Amniotic epithelial cell (primary cell): ENCODE results near the gene SEPSECS.

Experiments
- DNase-seq: peaks from one replicate; pipeline ENCODE4 v3.0.0-alpha.2; 2010; ENCODE audit warnings: low read depth

SEPSECS gene

GRCh38 chr4:25155947-25156346 lies 4.3 kb downstream of the SEPSECS start:
- peak; percentile 20 for DNase-seq

DNA sequence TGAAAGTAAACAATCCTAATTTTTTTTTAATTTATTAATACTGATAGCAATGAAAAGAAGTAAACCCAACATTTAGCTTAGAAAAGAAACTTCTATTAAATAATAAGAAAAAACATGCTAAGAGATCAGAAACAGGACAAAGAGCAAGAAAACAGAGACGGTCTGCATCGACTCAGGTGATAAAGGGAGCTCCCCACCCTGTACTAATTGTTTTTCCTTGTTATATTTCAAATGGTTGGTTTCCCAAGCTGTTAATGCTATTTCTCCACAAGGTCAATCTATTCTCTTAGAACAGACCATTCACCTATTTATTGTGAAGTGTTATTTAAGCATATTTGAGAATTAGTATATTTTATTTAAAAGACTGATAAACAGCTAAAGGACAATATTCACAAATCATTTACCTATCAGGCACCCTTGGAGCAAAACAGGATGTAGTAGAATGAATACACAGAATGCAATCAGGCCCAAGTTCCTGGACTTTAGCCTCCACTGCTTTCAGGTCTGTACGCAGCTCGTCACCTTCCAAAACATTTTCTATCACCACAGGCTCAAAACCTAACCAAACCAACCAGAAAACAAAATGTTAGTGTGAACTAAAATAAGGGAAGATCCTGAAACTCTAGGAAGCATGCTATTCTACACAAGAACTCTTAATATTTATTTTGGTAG lies 5.5 kb downstream of the SEPSECS start:
- DNase-seq: no peak

DNA sequence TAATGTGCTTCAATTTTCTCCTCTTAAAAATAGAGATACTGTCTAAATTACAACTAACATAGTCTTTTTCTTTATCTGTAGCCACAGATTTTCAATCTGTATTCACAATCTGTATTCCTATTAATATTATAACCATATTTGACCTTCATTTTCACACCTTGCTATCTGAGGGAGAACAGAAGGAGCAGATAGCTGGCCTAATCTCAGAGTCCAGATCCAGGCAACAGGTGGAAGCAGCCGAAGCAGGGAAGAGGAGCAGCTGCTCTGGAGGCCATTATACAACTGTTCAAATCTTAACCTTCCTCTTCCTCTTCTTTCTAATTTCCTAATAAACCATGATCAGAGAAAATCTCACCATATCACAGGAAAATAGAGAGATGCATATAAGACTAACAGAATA lies 14.2 kb downstream of the SEPSECS start:
- no peak for DNase-seq

DNA sequence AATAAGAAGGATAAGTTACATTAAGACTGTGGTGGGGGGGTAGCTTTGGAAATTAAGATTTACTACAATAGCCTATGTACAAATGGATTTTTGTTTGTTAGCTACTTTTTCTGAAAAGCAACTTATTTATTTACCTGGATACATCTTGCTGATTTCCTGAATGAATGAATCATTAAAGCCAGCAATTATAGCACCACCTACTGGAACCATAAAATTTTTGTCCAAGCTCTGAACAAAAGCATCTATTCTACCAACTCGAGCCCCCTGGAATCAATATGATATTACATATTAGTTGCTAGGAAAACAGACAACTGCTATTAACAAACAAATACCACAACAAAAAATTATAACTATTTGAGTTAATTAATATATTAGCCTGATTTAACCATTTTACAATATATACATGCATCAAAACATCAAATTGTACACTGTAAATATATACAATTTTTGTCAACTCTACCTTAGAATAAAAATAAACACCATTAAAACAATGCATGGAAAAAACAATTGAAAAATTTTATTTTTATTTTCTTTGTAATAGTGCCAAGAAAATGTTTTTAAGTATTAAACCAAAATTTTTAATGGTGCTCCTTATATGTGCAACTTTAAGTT lies 15.3 kb downstream of the SEPSECS start:
- peak; percentile 36 for DNase-seq

GRCh38 chr4:25142468-25142867 lies 17.8 kb downstream of the SEPSECS start:
- no peak for DNase-seq

- DNase-seq: no peak
These were observed 18.7 kb downstream of the SEPSECS start for GRCh38 chr4:25141592-25141991.

DNA sequence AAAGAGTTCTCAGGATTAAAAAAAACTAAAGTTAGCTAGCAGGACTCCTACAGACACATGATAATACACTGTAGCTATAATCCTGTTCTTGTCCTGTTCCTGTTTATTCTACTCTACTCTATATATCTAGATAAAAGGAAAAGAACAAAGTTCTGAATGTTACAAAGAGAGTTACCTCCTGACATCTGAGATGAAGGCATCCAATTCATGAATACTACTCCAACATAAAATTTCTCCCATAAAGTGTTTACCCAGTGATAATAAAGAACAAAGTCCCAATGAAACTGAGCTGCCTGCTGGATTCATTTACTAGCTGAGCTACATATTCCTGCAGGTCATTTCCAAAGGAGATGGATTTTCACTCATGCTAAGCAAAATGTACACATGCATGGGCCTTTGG lies 27.1 kb downstream of the SEPSECS start:
- no peak for DNase-seq

- DNase-seq: no peak
These were observed 28.3 kb downstream of the SEPSECS start for GRCh38 chr4:25131926-25132325.

- DNase-seq: no peak
These were observed 28.9 kb downstream of the SEPSECS start for GRCh38 chr4:25131381-25131780.

DNA sequence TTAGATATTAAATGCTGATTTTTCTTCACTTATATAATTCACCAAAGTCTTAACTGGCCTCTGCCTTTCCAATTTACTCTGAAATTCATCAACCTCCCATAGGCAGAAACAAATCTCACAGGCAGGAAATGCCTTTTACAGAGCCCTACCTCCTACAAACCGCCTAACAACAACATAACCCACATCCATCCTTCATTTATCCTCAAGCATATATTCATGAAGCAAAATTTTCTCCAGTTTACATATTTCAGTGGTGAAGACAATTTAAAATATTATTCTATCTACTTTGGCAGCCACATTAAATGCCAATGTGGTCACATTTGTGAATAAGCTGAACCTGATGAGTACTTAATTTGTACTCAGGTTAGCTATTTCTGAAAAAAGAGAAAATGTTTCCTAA lies 30.3 kb downstream of the SEPSECS start:
- DNase-seq: peak; percentile 40

- no peak for DNase-seq
These were observed 31.6 kb downstream of the SEPSECS start for GRCh38 chr4:25128671-25129070.

GRCh38 chr4:25123236-25123635 lies 37.0 kb downstream of the SEPSECS start:
- no peak for DNase-seq

DNA sequence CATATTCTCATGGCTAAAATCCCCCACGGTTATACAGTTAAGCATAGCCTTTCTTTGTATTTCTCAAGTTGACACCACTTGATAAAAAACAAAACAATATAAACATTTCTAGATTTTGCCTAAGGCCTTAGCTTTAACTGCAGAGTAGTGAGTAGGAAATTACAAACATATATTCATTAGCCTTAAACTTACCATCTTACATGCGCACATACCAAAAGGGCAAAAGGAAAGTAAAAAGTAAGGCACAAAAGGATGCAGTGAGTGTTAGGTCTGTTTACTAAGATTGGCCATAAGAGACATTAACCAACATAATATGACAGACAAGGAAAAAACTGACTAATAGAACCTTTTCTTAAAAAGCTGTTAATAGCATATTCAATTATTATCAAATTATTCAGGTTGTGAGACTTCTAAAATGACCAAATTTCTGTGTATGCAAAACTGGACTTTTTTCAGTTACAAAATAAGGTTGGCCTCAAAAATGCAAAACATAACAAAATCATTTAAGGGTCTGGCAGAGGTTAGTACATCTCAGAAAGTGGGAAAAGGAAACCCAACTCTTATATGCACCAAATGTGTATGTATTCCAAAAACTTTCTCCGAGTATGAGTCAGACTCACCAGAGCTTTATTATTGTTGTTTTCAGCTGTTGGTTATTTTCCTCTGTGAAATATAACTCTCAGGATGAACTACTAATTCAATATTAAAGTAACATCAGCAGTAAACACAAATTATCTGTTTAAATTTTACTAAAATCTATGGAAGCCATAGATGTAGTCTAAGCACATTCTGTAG lies 39.9 kb downstream of the SEPSECS start:
- no peak for DNase-seq

DNA sequence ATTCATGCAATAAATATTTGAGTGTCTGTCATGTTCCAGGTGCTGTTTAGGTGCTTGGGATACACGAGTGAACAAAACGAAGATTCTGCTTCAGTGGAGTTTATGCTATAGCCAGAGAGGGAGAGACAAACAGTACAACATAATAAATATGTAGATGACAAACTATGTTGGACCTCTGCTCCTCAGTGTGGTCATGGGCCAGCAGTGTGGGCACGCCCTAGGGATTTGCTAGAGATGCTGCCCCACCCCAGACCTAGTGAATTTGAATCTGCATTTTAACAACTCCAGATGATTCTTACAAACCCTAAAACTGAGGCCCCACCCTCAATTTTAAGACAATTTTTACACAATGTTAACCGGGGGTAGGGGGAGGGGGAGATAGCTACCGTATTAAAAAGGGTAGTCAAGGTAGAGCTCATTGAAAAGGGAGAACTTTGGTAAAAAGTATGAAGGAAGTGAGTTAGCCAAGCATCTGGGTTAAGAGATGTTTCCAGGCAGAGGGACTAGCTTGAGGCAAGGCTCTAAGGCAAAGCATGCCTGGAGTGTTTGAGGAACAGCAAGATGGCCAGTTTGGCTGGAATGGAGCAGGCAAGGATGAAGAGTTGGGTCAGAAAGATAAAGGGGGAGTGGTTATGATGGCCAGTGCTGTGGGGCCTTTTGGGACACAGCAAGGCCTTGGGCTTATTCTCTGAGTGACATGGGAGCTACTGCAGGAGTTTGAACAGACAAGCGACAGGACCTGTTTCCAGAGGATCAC lies 42.4 kb downstream of the SEPSECS start:
- DNase-seq: no peak

DNA sequence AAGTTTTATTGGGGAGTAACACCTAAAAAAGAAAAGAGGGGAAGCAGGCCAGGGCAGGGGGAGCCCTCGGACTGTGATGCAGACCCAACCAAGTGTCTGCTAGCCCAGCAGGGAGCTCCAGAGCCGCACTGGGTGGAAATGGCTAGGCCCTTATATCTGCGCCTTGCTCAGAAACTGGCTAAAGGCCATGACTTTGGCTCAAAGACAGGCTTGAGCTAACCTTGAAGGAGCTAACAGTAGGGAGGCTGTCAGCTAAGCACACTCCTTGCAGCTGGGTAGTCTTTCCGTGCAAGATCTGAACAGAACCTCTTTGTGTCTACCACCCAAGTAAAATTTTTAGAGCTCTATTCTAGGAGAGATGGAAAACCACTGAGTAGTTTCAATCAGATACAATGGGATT lies 43.0 kb downstream of the SEPSECS start:
- DNase-seq: no peak

GRCh38 chr4:25113915-25114904 lies 46.0 kb downstream of the SEPSECS start:
- DNase-seq: peak; percentile 57

DNA sequence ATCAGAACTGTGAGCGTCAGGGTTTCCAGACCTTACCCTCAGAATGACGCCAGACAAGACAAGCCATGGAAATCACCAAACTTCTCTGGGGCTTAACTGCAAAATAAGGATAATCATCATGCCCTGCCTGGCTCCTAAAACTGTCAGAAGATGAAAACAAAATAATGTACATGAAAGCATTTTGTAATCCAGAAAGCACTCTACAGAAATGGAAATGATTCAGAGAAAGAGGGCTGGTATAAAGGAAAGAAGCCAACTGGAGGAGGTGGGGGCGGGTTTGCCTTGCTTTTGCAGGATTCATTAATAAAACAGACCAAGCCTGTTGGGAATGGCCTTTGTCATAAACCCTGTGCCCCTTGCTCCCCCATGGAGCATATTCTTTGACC lies 47.3 kb downstream of the SEPSECS start:
- peak; percentile 26 for DNase-seq

GRCh38 chr4:25112366-25112994 lies 47.8 kb downstream of the SEPSECS start:
- DNase-seq: peak; percentile 73

- no peak for DNase-seq
These were observed 48.5 kb downstream of the SEPSECS start for GRCh38 chr4:25111648-25112196.

DNA sequence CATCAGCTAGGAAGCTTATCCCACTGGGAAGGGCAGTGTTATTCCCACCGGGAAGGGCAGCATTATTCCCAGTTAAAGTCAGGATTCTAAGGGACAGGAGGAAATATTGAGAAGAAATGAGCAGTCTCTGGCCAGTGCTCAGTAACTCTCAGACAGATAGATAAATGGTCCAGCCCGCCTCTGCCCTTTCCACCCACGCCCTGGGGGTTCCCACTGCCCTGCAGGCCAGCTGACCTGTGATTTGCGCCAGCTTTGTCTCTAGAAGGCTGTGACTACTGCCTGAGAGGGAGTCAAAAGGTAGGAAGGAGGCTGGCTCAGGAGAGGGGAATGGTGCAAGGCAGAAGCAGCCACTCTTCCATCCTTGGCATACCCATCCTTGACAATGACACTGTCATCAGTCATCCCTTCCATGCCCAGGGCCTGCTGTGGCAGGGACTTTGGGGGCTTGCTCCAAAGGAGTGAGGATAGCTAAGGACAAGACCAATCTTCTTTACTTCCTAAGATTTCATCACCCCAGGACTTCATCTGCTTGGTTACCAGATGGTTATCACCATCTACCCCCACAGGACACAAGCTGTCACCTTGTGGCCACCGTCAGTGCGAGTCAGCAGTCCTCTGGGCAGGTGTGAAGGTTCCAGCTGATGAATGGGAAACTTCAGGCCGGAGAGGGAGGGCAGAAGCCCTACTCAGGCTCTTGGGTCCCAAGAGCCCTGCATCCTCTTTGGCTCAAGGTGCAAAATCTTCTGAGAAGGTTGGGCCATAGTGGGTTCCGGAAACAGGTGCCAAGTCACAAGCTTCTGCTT lies 49.5 kb downstream of the SEPSECS start:
- no peak for DNase-seq
